Colonic mucosa (tissue), 4 donors: Measurements from ENCODE around the gene RBM17. TPM values are rescaled to one million over a fixed set of nuclear protein-coding genes. Genes with fewer than 3 reads are reported as not detected.

Source experiments
- DNase-seq: peaks from one replicate; pipeline ENCODE4 v3.0.0-alpha.2; 2020
- H3K27ac ChIP-seq: fragments of 200-600 bp; one replicate; pipeline ENCODE4 v1.8.0; 2021
- H3K27me3 ChIP-seq: fragments of 200-600 bp; one replicate; pipeline ENCODE4 v1.8.0; 2021
- H3K36me3 ChIP-seq: fragments of 200-600 bp; one replicate; pipeline ENCODE4 v1.8.0; 2021
- H3K4me1 ChIP-seq: fragments of 200-600 bp; one replicate; pipeline ENCODE4 v1.8.0; 2021; ENCODE audit warnings: mild to moderate bottlenecking
- H3K4me3 ChIP-seq: fragments of 200-600 bp; one replicate; pipeline ENCODE4 v1.8.0; 2021
- H3K9ac ChIP-seq, 2 donors: one replicate each; pipeline ENCODE4 v1.7.0; 2013; ENCODE audit warnings: control low read depth in 2 of 2, low read depth in 2 of 2, low read length in 2 of 2
- H3K9me3 ChIP-seq: fragments of 200-600 bp; one replicate; pipeline ENCODE4 v1.8.0; 2021
- CTCF ChIP-seq: fragments of 200-600 bp; IDR thresholded peaks from one replicate; pipeline ENCODE4 v1.8.0; 2022; ENCODE audit warnings: antibody characterized with exemption, mild to moderate bottlenecking
- intact Hi-C: fragments of 100-400 bp; cut with DNase I; formaldehyde crosslinking; loops from one replicate; pipeline ENCODE4 v1.14.1; 2022
- total RNA-seq, 2 donors: library from RNA; stranded (reverse); fragmentation: NEBNext Ultra II Directional in 1 of 2; extraction: Animal tissue kit (Norgen Biotek cat#: 25700) in 1 of 2; gene quantifications; one replicate each; pipeline ENCODE4 v1.2.1, GENCODE V29; 2021
- donor health status: healthy.
- donor health status: DM: no; HTN: no; CAD: no.
- donor health status: DM: no; HTN: no; CAD: no.

The RBM17 gene
- total RNA-seq, 2 donors from 2014 or later: 80.3 to 110 TPM

- Histone ChIP-seq H3K4me1 (no peaks in the 10 kb centered on the region), H3K9me3 (no peaks in the 10 kb centered on the region), H3K27ac (no peak overlapping the region), H3K4me3 (no peak overlapping the region), H3K36me3 (no peaks in the 10 kb centered on the region), H3K9ac (no peak overlapping the region), H3K27me3 (no peaks in the 10 kb centered on the region)
- intact Hi-C loops: no loop called here
- no peak for DNase-seq
- TF ChIP-seq CTCF: no peak
Observed at GRCh38 chr10:6133331-6134098, 44.7 kb downstream of the RBM17 start.

GRCh38 chr10:6134099-6134823 lies 45.4 kb downstream of the RBM17 start:
- Histone ChIP-seq H3K36me3 (no peaks in the 10 kb centered on the region), H3K4me1 (no peaks in the 10 kb centered on the region), H3K27ac (no peak overlapping the region), H3K27me3 (no peaks in the 10 kb centered on the region), H3K9ac (no peak overlapping the region), H3K9me3 (no peaks in the 10 kb centered on the region), H3K4me3 (no peak overlapping the region)
- no peak for DNase-seq
- intact Hi-C loops: no loop called here
- no peak for TF ChIP-seq CTCF

- no peak overlapping the region for H3K27ac ChIP-seq
- TF ChIP-seq CTCF: no peak
- H3K27me3 ChIP-seq: no peaks in the 10 kb centered on the region
- no peaks in the 10 kb centered on the region for H3K9me3 ChIP-seq
- no peak overlapping the region for H3K4me3 ChIP-seq
- no peaks in the 10 kb centered on the region for H3K36me3 ChIP-seq
- H3K9ac ChIP-seq: no peak overlapping the region
- DNase-seq: no peak
- intact Hi-C loops: no loop called here
- H3K4me1 ChIP-seq: no peaks in the 10 kb centered on the region
Observed at GRCh38 chr10:6135039-6135438, 46.2 kb downstream of the RBM17 start.

- no peak for TF ChIP-seq CTCF
- Histone ChIP-seq H3K4me1 (no peaks in the 10 kb centered on the region), H3K9me3 (no peaks in the 10 kb centered on the region), H3K36me3 (no peaks in the 10 kb centered on the region), H3K4me3 (no peak overlapping the region), H3K27me3 (no peaks in the 10 kb centered on the region), H3K9ac (no peak overlapping the region), H3K27ac (no peak overlapping the region)
- DNase-seq: no peak
- intact Hi-C loops: no loop called here
Observed at GRCh38 chr10:6135589-6136168, 46.8 kb downstream of the RBM17 start.

GRCh38 chr10:6136215-6137201 lies 47.7 kb downstream of the RBM17 start:
- TF ChIP-seq CTCF: no peak
- no peaks in the 10 kb centered on the region for H3K27me3 ChIP-seq
- DNase-seq: no peak
- H3K9me3 ChIP-seq: no peaks in the 10 kb centered on the region
- intact Hi-C loops: no loop called here
- no peaks in the 10 kb centered on the region for H3K4me1 ChIP-seq
- no peak overlapping the region for H3K9ac ChIP-seq
- no peaks in the 10 kb centered on the region for H3K36me3 ChIP-seq
- no peak overlapping the region for H3K27ac ChIP-seq
- no peak overlapping the region for H3K4me3 ChIP-seq
